OCI-LY7 (cell line): ENCODE measurements around the gene ZNF189. TPM values are rescaled to one million over a fixed set of nuclear protein-coding genes. Genes with fewer than 3 reads are reported as not detected.

Source experiments
- BruUV-seq: library from RNA; stranded (reverse); fragments of 400-500 nt; replicated peaks from 2 replicates; lab custom pipeline; 2021; lab: Mats Ljungman, UMichigan
- CTCF ChIA-PET: fragments of 300-600 bp; sonication (Branson Sonifier 250); formaldehyde crosslinking; loops from one replicate; lab custom pipeline; 2022; ENCODE audit warnings: antibody characterized with exemption; ENCODE audit not compliant: unreplicated experiment; lab: Charles Lee
- POLR2A ChIA-PET: fragments of 300-600 bp; sonication (Branson Sonifier 250); formaldehyde crosslinking; loops from one replicate; lab custom pipeline; 2022; ENCODE audit warnings: antibody characterized with exemption; lab: Charles Lee
- DNase-seq: peaks from one replicate; pipeline ENCODE4 v3.0.0-alpha.2; 2015; ENCODE audit warnings: low spot score
- H2AFZ ChIP-seq: fragments of 200-600 bp; sonication (generic), shearing (Covaris generic); 2 replicates; pipeline ENCODE4 v1.6.1; 2014; ENCODE audit warnings: mild to moderate bottlenecking, antibody characterized with exemption, low read length, moderate library complexity
- H3K27ac ChIP-seq: fragments of 200-600 bp; sonication (generic); 2 replicates; pipeline ENCODE4 v1.5.1; 2014; ENCODE audit warnings: mixed run types, low read depth, mild to moderate bottlenecking, moderate library complexity, low read length, inconsistent platforms; ENCODE audit not compliant: poor library complexity, severe bottlenecking
- H3K36me3 ChIP-seq: fragments of 200-600 bp; sonication (generic); 2 replicates; pipeline ENCODE4 v1.6.1; 2014; ENCODE audit warnings: mild to moderate bottlenecking, antibody characterized with exemption, low read length, moderate library complexity, mixed read lengths; ENCODE audit not compliant: insufficient read depth
- H3K4me1 ChIP-seq: fragments of 200-600 bp; sonication (generic); 2 replicates; pipeline ENCODE4 v1.5.1; 2014; ENCODE audit warnings: mild to moderate bottlenecking, low read length; ENCODE audit not compliant: insufficient read depth, poor library complexity, severe bottlenecking
- H3K4me2 ChIP-seq: fragments of 200-600 bp; sonication (generic); 2 replicates; pipeline ENCODE4 v1.6.1; 2014; ENCODE audit warnings: mild to moderate bottlenecking, low read length
- H3K4me3 ChIP-seq: fragments of 200-600 bp; sonication (generic); 2 replicates; pipeline ENCODE4 v1.5.1; 2014; ENCODE audit warnings: mild to moderate bottlenecking, low read depth, low read length; ENCODE audit not compliant: poor library complexity, severe bottlenecking
- H3K79me2 ChIP-seq: fragments of 200-600 bp; sonication (generic); 2 replicates; pipeline ENCODE4 v1.6.1; 2016; ENCODE audit warnings: low read depth, mild to moderate bottlenecking, low read length, moderate library complexity, mixed read lengths; ENCODE audit not compliant: insufficient read depth
- H3K9me2 ChIP-seq: fragments of 200-600 bp; sonication (generic); 2 replicates; pipeline ENCODE4 v1.6.1; 2016; ENCODE audit warnings: mild to moderate bottlenecking, low read length, mixed read lengths; ENCODE audit not compliant: insufficient read depth
- H3K9me3 ChIP-seq: fragments of 200-600 bp; sonication (generic); 2 replicates; pipeline ENCODE4 v1.6.1; 2014; ENCODE audit warnings: mild to moderate bottlenecking, mixed run types, low read length, mixed read lengths
- H4K20me1 ChIP-seq: fragments of 200-600 bp; sonication (generic); 2 replicates; pipeline ENCODE4 v1.6.1; 2014; ENCODE audit warnings: mild to moderate bottlenecking, antibody characterized with exemption, low read length, moderate library complexity, mixed read lengths; ENCODE audit not compliant: insufficient read depth
- CTCF ChIP-seq: fragments of 200-600 bp; sonication (generic); conservative IDR thresholded peaks from 2 replicates; pipeline ENCODE4 v1.5.1; 2014; ENCODE audit warnings: mild to moderate bottlenecking, antibody characterized with exemption, low read length, moderate library complexity, mixed read lengths
- EZH2phosphoT487 ChIP-seq: fragments of 200-600 bp; sonication (generic); IDR thresholded peaks from 2 replicates; pipeline ENCODE4 v1.6.1; 2018; ENCODE audit warnings: low read depth, borderline replicate concordance, mild to moderate bottlenecking, mixed run types, antibody characterized with exemption, low read length, moderate library complexity, mixed read lengths
- intact Hi-C: fragments of 100-400 bp; cut with micrococcal nuclease; formaldehyde crosslinking; loops from one replicate; pipeline ENCODE4 v1.10.0; 2022; ENCODE audit not compliant: unreplicated experiment
- total RNA-seq, 2 experiments: library from RNA; depleted of rRNA in 1 of 2; stranded (reverse); fragments of >200 nt in 1 of 2; shearing (Covaris generic) in 1 of 2; gene quantifications; 2 replicates each; pipeline ENCODE4 v1.2.3, GENCODE V29; 2014 to 2022

The ZNF189 gene
- total RNA-seq, 2 experiments from 2014 or later, result 11.0 to 17.3 TPM

- Histone ChIP-seq H3K79me2 (no peaks in the 10 kb centered on the region), H3K9me3 (no peaks in the 10 kb centered on the region), H3K4me2 (peak overlapping the region; percentile 28), H3K9me2 (no peaks in the 10 kb centered on the region), H3K4me3 (no peak overlapping the region), H3K27ac (no peak overlapping the region), H3K4me1 (peaks cover 11% of the 10 kb centered on the region), H2AFZ (peak overlapping the region; percentile 91), H4K20me1 (no peaks in the 10 kb centered on the region), H3K36me3 (no peaks in the 10 kb centered on the region)
- ChIA-PET CTCF (no interaction called here), POLR2A (interaction anchor here (1.4 kb wide), 2 partner anchors 18 kb away, joined by 3 to 7 read pairs; no protein-coding TSS in a partner anchor)
- no TSS peak for BruUV-seq
- no peak for DNase-seq
- TF ChIP-seq EZH2phosphoT487 (no peak), CTCF (no peak)
- intact Hi-C loops, result no loop called here
Observed at GRCh38 chr9:101445353-101446029, 46.8 kb downstream of the ZNF189 start.

DNA sequence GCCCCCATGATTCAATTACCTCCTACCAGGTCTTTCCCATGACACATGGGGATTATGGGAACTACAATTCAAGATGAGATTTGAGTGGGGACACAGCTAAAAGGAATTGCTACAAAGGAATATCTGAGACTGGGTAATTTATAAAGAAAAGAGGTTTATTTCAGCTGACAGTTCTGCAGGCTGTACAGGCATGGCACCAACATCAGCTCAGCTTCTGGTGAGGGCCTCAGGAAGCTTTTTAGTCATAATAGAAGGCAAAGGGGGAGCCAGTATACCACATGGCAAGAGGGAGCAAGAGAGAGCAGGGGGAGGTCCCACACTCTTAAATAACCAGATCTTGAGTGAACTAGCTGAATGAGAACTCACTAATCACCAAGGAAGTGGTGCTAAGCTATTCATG lies 48.1 kb downstream of the ZNF189 start:
- no peak for DNase-seq
- Histone ChIP-seq H3K9me3 (no peaks in the 10 kb centered on the region), H4K20me1 (no peaks in the 10 kb centered on the region), H3K27ac (no peak overlapping the region), H2AFZ (no peak overlapping the region), H3K4me1 (peaks cover 5% of the 10 kb centered on the region), H3K4me3 (no peak overlapping the region), H3K36me3 (no peaks in the 10 kb centered on the region), H3K79me2 (no peaks in the 10 kb centered on the region), H3K4me2 (no peak overlapping the region), H3K9me2 (no peaks in the 10 kb centered on the region)
- no peak for TF ChIP-seq CTCF
- no TSS peak for BruUV-seq
- ChIA-PET CTCF (interaction anchor here (1.0 kb wide), 1 partner anchor 9 kb away, joined by 4 read pairs; no protein-coding TSS in a partner anchor), POLR2A (interaction anchor here (1.4 kb wide), 1 partner anchor 19 kb away, joined by 7 read pairs; no protein-coding TSS in a partner anchor)
- intact Hi-C loops, result no loop called here

DNA sequence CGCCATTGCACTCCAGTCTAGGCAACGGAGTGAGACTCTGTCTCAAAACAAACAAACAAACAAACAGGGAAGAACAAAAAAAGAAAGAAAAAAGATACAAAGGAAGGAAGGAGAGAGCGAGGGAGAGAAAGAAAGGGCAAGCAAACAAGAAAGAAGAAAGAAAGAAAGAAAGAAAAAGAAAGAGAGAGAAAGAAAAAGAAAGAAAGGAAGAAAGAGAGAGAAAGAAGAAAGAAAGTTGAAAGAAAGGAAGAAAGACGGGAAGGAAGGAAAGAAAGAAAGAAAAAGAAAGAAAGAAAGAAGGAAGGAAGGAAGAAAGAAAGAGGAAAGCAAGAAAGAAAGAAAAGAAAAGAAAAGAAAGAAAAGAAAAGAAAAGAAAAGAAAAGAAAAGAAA lies 50.0 kb downstream of the ZNF189 start:
- no peaks in the 10 kb centered on the region for H3K9me3 ChIP-seq
- peak overlapping the region; percentile 77 for H3K4me2 ChIP-seq
- no peak overlapping the region for H3K27ac ChIP-seq
- POLR2A ChIA-PET, result interaction anchor here (0.6 kb wide), 2 partner anchors 76 to 238 kb away, joined by 3 read pairs; no protein-coding TSS in a partner anchor
- no peaks in the 10 kb centered on the region for H3K36me3 ChIP-seq
- no peak for DNase-seq
- no peaks in the 10 kb centered on the region for H3K79me2 ChIP-seq
- TF ChIP-seq EZH2phosphoT487, result no peak
- no peak for TF ChIP-seq CTCF
- intact Hi-C loops, result loop anchor here (1.0 kb wide), 1 partner anchor 82 kb away; no protein-coding TSS in a partner anchor
- CTCF ChIA-PET, result interaction anchor here (0.7 to 1.3 kb wide), 2 partner anchors 81 to 92 kb away, joined by 3 to 5 read pairs; no protein-coding TSS in a partner anchor
- H3K9me2 ChIP-seq, result no peaks in the 10 kb centered on the region
- H3K4me1 ChIP-seq, result peaks cover 5% of the 10 kb centered on the region
- H2AFZ ChIP-seq, result peak overlapping the region; percentile 67; the same call in 1 of the 2 replicates
- peak overlapping the region; percentile 69 for H3K4me3 ChIP-seq
- no peaks in the 10 kb centered on the region for H4K20me1 ChIP-seq
- no TSS peak for BruUV-seq
